H9 (cell line): ENCODE results near the gene ERICH6. TPM values are rescaled to one million over a fixed set of nuclear protein-coding genes. Genes with fewer than 3 reads are reported as not detected.

Experiments used
- DNase-seq: peaks from one replicate; pipeline ENCODE4 v3.0.0-alpha.2; 2017
- H2AFZ ChIP-seq: one replicate; pipeline ENCODE4 v1.6.1; 2013; ENCODE audit warnings: mild to moderate bottlenecking, low read length, control low read depth, moderate library complexity
- H2AK5ac ChIP-seq: 2 replicates; pipeline ENCODE4 v1.6.1; 2013; ENCODE audit warnings: low read length, control low read depth, mixed read lengths; ENCODE audit not compliant: insufficient read length
- H2BK120ac ChIP-seq: one replicate; pipeline ENCODE4 v1.6.1; 2013; ENCODE audit warnings: low read depth, mild to moderate bottlenecking, low read length, control low read depth, inconsistent platforms; ENCODE audit not compliant: poor library complexity, severe bottlenecking
- H2BK12ac ChIP-seq: 2 replicates; pipeline ENCODE4 v1.6.1; 2013; ENCODE audit warnings: low read length, control low read depth, mixed read lengths, low read depth; ENCODE audit not compliant: insufficient read length
- H2BK15ac ChIP-seq: 2 replicates; pipeline ENCODE4 v1.6.1; 2013; ENCODE audit warnings: low read depth, low read length, control low read depth
- H2BK20ac ChIP-seq: one replicate; pipeline ENCODE4 v1.6.1; 2013; ENCODE audit warnings: low read depth, mild to moderate bottlenecking, low read length, control low read depth, inconsistent platforms; ENCODE audit not compliant: poor library complexity, severe bottlenecking
- H2BK5ac ChIP-seq: 2 replicates; pipeline ENCODE4 v1.6.1; 2013; ENCODE audit warnings: low read length, control low read depth, mixed read lengths; ENCODE audit not compliant: insufficient read length
- H3K14ac ChIP-seq: 2 replicates; pipeline ENCODE4 v1.6.1; 2013; ENCODE audit warnings: low read length, control low read depth; ENCODE audit not compliant: insufficient read depth
- H3K18ac ChIP-seq: 2 replicates; pipeline ENCODE4 v1.6.1; 2013; ENCODE audit warnings: low read depth, mild to moderate bottlenecking, mixed read lengths, low read length, control low read depth; ENCODE audit not compliant: insufficient read length
- H3K23ac ChIP-seq: 2 replicates; pipeline ENCODE4 v1.6.1; 2013; ENCODE audit warnings: low read length, control low read depth, mixed read lengths, low read depth; ENCODE audit not compliant: insufficient read length
- H3K23me2 ChIP-seq: 2 replicates; pipeline ENCODE4 v1.6.1; 2013; ENCODE audit warnings: low read depth, mild to moderate bottlenecking, mixed read lengths, low read length, control low read depth; ENCODE audit not compliant: insufficient read length, poor library complexity, severe bottlenecking
- H3K27ac ChIP-seq: 2 replicates; pipeline ENCODE4 v1.5.1; 2013; ENCODE audit warnings: low read length, control low read depth, mixed read lengths, low read depth; ENCODE audit not compliant: insufficient read length
- H3K27me3 ChIP-seq: 2 replicates; pipeline ENCODE4 v1.6.1; 2013; ENCODE audit warnings: low read length, control low read depth, inconsistent platforms; ENCODE audit not compliant: insufficient read depth
- H3K4ac ChIP-seq: 2 replicates; pipeline ENCODE4 v1.6.1; 2013; ENCODE audit warnings: low read depth, mild to moderate bottlenecking, control low read depth, inconsistent platforms, low read length, moderate library complexity
- H3K4me1 ChIP-seq: 2 replicates; pipeline ENCODE4 v1.6.1; 2013; ENCODE audit warnings: low read length, control low read depth, inconsistent platforms; ENCODE audit not compliant: insufficient read depth
- H3K4me2 ChIP-seq: 2 replicates; pipeline ENCODE4 v1.6.1; 2013; ENCODE audit warnings: low read length, control low read depth, mixed read lengths; ENCODE audit not compliant: insufficient read length, insufficient read depth
- H3K56ac ChIP-seq: 2 replicates; pipeline ENCODE4 v1.6.1; 2013; ENCODE audit warnings: low read depth, mild to moderate bottlenecking, mixed read lengths, low read length, control low read depth; ENCODE audit not compliant: insufficient read length
- H3K79me1 ChIP-seq: 2 replicates; pipeline ENCODE4 v1.6.1; 2013; ENCODE audit warnings: low read depth, mild to moderate bottlenecking, moderate library complexity, low read length, control low read depth, inconsistent platforms; ENCODE audit not compliant: insufficient read depth, poor library complexity, severe bottlenecking
- H3K79me2 ChIP-seq: 2 replicates; pipeline ENCODE4 v1.6.1; 2013; ENCODE audit warnings: low read length, control low read depth, inconsistent platforms; ENCODE audit not compliant: insufficient read depth
- H3K9ac ChIP-seq: 2 replicates; pipeline ENCODE4 v1.6.1; 2013; ENCODE audit warnings: low read length, control low read depth, mixed read lengths; ENCODE audit not compliant: insufficient read length; ENCODE audit errors: extremely low read depth
- H3K9me3 ChIP-seq: one replicate; pipeline ENCODE4 v1.6.1; 2013; ENCODE audit warnings: low read depth, low read length, inconsistent platforms; ENCODE audit not compliant: control insufficient read depth
- H3T11ph ChIP-seq: one replicate; pipeline ENCODE4 v1.6.1; 2013; ENCODE audit warnings: mild to moderate bottlenecking, low read length, control low read depth, inconsistent platforms
- H4K20me1 ChIP-seq: one replicate; pipeline ENCODE4 v1.6.1; 2013; ENCODE audit not compliant: control insufficient read depth, insufficient read length, insufficient read depth
- H4K5ac ChIP-seq: 2 replicates; pipeline ENCODE4 v1.6.1; 2013; ENCODE audit warnings: low read depth, mild to moderate bottlenecking, mixed read lengths, low read length, control low read depth; ENCODE audit not compliant: insufficient read length
- H4K8ac ChIP-seq: replicated peaks from 2 replicates; pipeline ENCODE4 v1.6.1; 2013; ENCODE audit warnings: low read length, control low read depth, mixed read lengths, low read depth; ENCODE audit not compliant: insufficient read length
- H4K91ac ChIP-seq: 2 replicates; pipeline ENCODE4 v1.6.1; 2013; ENCODE audit warnings: low read depth, mild to moderate bottlenecking, moderate library complexity, mixed read lengths, low read length, control low read depth; ENCODE audit not compliant: insufficient read length
- H3K27ac Mint-ChIP-seq, 3 experiments: 2 replicates in 2 of 3; 3 replicates in 1 of 3; pipeline ENCODE4 v1.8.0; 2020 to 2021; ENCODE audit warnings: mixed read lengths in 3 of 3, mild to moderate bottlenecking in 1 of 3, moderate library complexity in 1 of 3
- H3K27me3 Mint-ChIP-seq: 2 replicates; pipeline ENCODE4 v1.8.0; 2021; ENCODE audit warnings: low read depth, mild to moderate bottlenecking, moderate library complexity, mixed read lengths
- H3K36me3 Mint-ChIP-seq, 3 experiments: 2 replicates in 2 of 3; 3 replicates in 1 of 3; pipeline ENCODE4 v1.8.0; 2020 to 2021; ENCODE audit warnings: low read depth in 3 of 3, mixed read lengths in 3 of 3; ENCODE audit not compliant: insufficient read depth in 1 of 3
- H3K4me1 Mint-ChIP-seq, 2 experiments: 2 replicates each; pipeline ENCODE4 v1.8.0; 2020; ENCODE audit warnings: mixed read lengths in 2 of 2
- H3K4me3 Mint-ChIP-seq, 2 experiments: 2 replicates in 1 of 2; 3 replicates in 1 of 2; pipeline ENCODE4 v1.8.0; 2020 to 2021; ENCODE audit warnings: mild to moderate bottlenecking in 2 of 2, mixed read lengths in 2 of 2, moderate library complexity in 1 of 2
- H3K9me3 Mint-ChIP-seq, 2 experiments: 2 replicates in 1 of 2; 3 replicates in 1 of 2; pipeline ENCODE4 v1.8.0; 2020; ENCODE audit warnings: mild to moderate bottlenecking in 2 of 2, mixed read lengths in 2 of 2, moderate library complexity in 1 of 2
- CTCF ChIP-seq: fragments of 200-600 bp; sonication (generic); conservative IDR thresholded peaks from 3 replicates; pipeline ENCODE4 v1.8.0; 2021; ENCODE audit warnings: antibody characterized with exemption, mild to moderate bottlenecking
- WGBS: extraction: QIAGEN DNeasy Blood & Tissue Kit; methylation state at CpG from one replicate; pipeline ENCODE4 v1.1.7; 2013; ENCODE audit warnings: missing lambda C conversion rate, low lambda C conversion rate, mixed read lengths; ENCODE audit not compliant: insufficient read length; ENCODE audit errors: extremely low coverage; 5-methylcytosine and 5-hydroxymethylcytosine counted together
- total RNA-seq: library from RNA; stranded (reverse); gene quantifications from 2 replicates; pipeline ENCODE4 v1.2.1, GENCODE V29; 2021

Gene ERICH6
- total RNA-seq, 1 experiment from 2014 or later = not detected

DNA sequence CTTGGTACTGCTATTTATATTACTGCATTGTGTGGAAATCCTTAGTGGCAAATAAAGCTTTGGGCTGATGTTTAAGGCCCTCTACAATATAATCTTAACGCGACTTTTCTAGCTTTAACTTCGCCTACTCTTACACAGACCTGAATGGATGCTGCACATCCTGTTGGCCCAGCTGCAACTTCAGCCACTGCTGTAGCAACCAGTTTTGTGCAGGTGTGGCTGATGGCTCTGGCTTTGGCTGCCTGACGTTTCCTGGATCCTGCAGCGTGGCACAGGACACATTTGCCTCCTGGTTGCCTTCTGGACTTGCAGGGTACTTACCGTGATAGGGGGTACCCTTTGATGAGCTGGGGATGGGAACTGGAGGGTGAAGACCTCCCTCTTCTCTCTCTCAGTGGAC, 20.2 kb upstream of the ERICH6 start:
- Histone ChIP-seq H4K5ac (no peak overlapping the region), H3K27ac (no peak overlapping the region), H3K9me3 (no peaks in the 10 kb centered on the region), H3K23me2 (no peaks in the 10 kb centered on the region), H3K14ac (no peak overlapping the region), H3K27me3 (no peaks in the 10 kb centered on the region), H2BK12ac (no peak overlapping the region), H3K79me1 (no peaks in the 10 kb centered on the region), H3K4me1 (no peaks in the 10 kb centered on the region), H2AK5ac (no peak overlapping the region), H3K9ac (no peak overlapping the region), H3K4ac (no peak overlapping the region), H2BK15ac (no peak overlapping the region), H4K8ac (no peak overlapping the region), H2BK120ac (no peak overlapping the region), H4K91ac (no peak overlapping the region), H3K23ac (no peak overlapping the region), H2BK20ac (no peak overlapping the region), H2AFZ (no peak overlapping the region), H3K4me2 (no peak overlapping the region), H3K18ac (no peak overlapping the region), H2BK5ac (no peak overlapping the region), H3K79me2 (no peaks in the 10 kb centered on the region), H3T11ph (no peak overlapping the region), H3K56ac (no peak overlapping the region), H4K20me1 (no peaks in the 10 kb centered on the region)
- Mint-ChIP-seq H3K4me1 (peaks cover 0 to 2% of the 10 kb centered on the region in 2 experiments; a peak in 1 of 4 replicates), H3K9me3 (no peaks in the 10 kb centered on the region), H3K36me3 (no peaks in the 10 kb centered on the region; a peak in 1 of 7 replicates), H3K27me3 (no peaks in the 10 kb centered on the region), H3K4me3 (no peak overlapping the region), H3K27ac (no peak overlapping the region)
- TF ChIP-seq CTCF = no peak
- WGBS = no CpG with 5 or more reads among the region's 6 CpGs
- DNase-seq = no peak
